Erythroblast (primary cell): Measurements from ENCODE around the gene AKAP13.

ENCODE experiments used
- GATA1 ChIP-seq: IDR thresholded peaks from 2 replicates; pipeline ENCODE4 v1.6.1; 2011; ENCODE audit warnings: low read depth, mild to moderate bottlenecking, control low read depth, low read length, moderate library complexity
- POLR2A ChIP-seq: IDR thresholded peaks from 2 replicates; pipeline ENCODE4 v1.6.1; 2011; ENCODE audit warnings: mild to moderate bottlenecking, low read length

- TF ChIP-seq POLR2A: no peak
- TF ChIP-seq GATA1: no peak
Observed at GRCh38 chr15:85545185-85545584, 164.8 kb downstream of the AKAP13 start.
